ENCODE measurements around the gene MAGEB17.
"Not testable (repeated sequence)": the region's sequence is repeated elsewhere in the genome, so short reads cannot be mapped to it uniquely, and the experiment has no call there.

The MAGEB17 gene

DNA sequence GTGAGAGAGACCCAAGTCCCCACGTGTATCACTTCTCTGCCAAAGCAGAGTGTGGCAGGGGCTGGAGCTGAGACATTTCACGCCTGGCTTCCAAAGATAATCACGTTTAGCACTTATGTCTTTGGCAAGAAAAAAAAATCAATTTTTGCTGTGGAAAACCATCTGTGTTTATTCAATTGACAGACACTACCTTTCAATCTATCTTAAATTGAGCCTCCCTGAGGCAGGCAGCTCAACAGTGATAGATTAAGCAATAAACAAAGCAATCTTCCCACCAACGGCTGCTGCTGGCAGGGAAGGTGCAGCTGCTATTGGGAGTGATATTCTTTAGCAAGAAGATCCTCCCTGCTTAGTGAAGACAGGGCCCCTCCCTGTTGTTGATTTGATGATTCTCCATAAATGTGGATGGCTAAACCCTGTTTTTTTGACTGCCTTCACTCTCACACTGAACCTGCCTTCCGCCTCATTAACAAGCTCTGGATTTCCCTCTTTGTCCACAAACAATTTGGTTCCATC lies 11.6 kb upstream of the MAGEB17 start:
- TF ChIP-seq, protein P1, sequence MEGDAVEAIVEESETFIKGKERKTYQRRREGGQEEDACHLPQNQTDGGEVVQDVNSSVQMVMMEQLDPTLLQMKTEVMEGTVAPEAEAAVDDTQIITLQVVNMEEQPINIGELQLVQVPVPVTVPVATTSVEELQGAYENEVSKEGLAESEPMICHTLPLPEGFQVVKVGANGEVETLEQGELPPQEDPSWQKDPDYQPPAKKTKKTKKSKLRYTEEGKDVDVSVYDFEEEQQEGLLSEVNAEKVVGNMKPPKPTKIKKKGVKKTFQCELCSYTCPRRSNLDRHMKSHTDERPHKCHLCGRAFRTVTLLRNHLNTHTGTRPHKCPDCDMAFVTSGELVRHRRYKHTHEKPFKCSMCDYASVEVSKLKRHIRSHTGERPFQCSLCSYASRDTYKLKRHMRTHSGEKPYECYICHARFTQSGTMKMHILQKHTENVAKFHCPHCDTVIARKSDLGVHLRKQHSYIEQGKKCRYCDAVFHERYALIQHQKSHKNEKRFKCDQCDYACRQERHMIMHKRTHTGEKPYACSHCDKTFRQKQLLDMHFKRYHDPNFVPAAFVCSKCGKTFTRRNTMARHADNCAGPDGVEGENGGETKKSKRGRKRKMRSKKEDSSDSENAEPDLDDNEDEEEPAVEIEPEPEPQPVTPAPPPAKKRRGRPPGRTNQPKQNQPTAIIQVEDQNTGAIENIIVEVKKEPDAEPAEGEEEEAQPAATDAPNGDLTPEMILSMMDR (IDR thresholded peaks at IDR 0.05; ENCODE audit: insufficient read depth, low read depth, low read length, missing control alignments), result no peak
- DNase-seq (ENCODE audit: low read depth), result no peak
- H3K4me3 ChIP-seq (ENCODE audit: low read depth, low read length), result no peak overlapping the region

DNA sequence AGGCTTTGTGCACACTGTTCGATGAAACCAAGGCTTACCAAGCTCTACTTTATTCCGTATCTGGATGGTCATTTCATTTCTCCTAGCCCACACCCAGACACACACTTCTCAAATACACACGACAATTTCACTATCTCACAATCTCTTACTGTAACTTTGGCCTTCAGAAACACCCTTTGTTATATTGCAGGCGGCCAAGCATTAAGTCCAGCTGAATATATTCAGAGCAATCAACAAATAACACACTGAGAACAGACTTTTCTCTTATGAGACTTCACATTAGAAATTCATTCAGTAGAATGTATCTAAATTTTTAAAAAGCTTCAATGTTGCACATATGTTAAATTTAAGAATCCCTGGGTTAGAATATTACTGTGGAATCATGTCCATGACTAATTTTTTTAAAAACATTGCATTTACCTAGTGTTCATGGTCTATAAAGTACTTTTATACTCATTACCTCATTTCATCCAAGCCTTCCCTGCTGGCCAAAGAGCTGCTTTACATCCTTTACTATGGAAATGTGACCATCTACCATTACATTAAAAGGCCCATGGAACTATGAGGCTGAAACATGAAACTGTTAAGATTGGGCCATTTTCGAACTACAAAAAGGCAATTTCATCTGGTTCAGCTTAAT lies 10.5 kb upstream of the MAGEB17 start:
- TF ChIP-seq, protein P1 (IDR thresholded peaks at IDR 0.05; ENCODE audit: insufficient read depth, low read depth, low read length, missing control alignments), result no peak
- no peak overlapping the region for H3K4me3 ChIP-seq (ENCODE audit: low read depth, low read length)
- no peak for DNase-seq (ENCODE audit: low read depth)

DNA sequence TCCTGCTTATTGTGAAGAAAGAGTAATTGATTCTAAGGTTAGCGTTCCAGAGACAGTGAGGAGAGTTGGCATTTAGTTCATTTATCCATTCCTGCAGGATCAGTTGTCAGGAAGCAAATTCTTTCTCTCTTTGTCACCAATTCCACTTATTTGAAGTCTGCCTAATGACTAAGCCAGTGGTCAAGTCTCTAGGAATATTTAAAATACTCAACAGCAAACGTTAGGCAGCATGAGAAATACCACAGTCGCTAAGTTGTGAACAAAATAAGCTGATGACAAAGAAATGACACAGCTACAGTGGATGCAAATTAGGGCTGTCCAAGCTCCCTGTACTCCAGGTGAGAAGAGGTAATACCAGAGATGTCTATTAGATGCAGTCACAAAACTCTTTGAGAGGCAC lies 6.6 kb upstream of the MAGEB17 start:
- H3K4me3 ChIP-seq (ENCODE audit: low read depth, low read length), result no peak overlapping the region
- TF ChIP-seq, protein P1 (IDR thresholded peaks at IDR 0.05; ENCODE audit: insufficient read depth, low read depth, low read length, missing control alignments), result no peak
- no peak for DNase-seq (ENCODE audit: low read depth)

DNA sequence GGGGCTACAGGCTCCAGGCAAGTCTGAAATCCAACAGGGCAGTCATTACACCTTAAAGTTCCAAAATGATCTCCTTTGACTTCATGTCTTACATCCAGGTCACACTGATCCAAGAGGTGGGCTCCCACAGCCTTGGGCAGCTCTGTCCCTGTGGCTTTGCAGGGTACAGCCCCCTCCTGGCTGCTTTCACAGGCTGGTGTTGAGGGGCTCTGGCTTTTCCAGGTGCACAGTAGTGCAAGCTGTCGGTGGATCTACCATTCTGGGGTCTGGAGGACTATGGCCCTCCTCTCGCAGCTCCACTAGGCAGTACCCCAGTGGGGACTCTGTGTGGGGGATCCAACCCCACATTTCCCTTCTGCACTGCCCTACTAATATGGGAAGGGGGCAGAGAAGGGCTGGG lies 6.1 kb upstream of the MAGEB17 start:
- not testable (repeated sequence) for DNase-seq (ENCODE audit: low read depth)

DNA sequence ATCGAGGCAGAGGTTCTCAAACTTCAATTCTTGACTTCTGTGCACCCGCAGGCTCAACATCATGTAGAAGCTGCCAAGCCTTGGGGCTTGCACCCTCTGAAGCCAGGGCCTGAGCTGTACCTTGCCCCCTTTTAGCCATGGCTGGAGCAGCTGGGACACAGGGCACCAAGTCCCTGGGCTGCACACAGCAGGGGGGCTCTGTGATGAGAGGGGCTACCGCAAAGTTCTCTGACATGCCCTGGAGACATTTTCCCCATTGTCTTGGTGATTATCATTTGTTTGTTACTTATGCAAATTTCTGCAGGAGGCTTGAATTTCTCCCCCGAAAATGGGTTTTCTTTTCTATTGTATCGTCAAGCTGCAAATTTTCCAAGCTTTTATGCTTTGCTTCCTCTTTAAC lies 4.9 kb upstream of the MAGEB17 start:
- TF ChIP-seq, protein P1 (IDR thresholded peaks at IDR 0.05; ENCODE audit: insufficient read depth, low read depth, low read length, missing control alignments), result no peak

More for the DNA sequence above, 6.1 kb upstream of the MAGEB17 start:
- H3K4me3 ChIP-seq (ENCODE audit: low read depth, low read length), result not testable (repeated sequence)

DNA sequence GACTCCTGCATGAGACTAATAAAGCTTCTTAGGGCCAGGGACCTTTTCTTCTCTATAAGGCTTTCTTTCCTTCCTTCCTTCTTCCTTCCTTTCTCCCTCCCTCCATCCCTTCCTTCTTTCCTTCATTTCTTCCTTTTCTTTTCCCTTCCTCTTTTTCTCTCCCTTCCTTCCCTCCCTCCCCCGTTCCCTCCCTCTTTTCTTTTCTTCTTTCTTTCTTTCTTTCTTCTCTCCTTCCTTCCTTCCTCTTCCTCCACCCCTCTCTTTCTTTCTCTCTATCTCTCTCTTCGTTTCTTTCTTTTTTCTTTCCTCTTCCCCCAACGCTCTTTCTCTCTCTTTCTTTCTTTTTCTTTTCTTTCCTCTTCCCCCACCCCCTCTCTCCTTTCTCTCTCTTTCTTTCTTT lies 2.5 kb upstream of the MAGEB17 start:
- TF ChIP-seq, protein P1 (IDR thresholded peaks at IDR 0.05; ENCODE audit: insufficient read depth, low read depth, low read length, missing control alignments), result no peak
- DNase-seq (ENCODE audit: low read depth), result no peak
- no peak overlapping the region for H3K4me3 ChIP-seq (ENCODE audit: low read depth, low read length)

More for the DNA sequence above, 4.9 kb upstream of the MAGEB17 start:
- no peak overlapping the region for H3K4me3 ChIP-seq (ENCODE audit: low read depth, low read length)
- no peak for DNase-seq (ENCODE audit: low read depth)

DNA sequence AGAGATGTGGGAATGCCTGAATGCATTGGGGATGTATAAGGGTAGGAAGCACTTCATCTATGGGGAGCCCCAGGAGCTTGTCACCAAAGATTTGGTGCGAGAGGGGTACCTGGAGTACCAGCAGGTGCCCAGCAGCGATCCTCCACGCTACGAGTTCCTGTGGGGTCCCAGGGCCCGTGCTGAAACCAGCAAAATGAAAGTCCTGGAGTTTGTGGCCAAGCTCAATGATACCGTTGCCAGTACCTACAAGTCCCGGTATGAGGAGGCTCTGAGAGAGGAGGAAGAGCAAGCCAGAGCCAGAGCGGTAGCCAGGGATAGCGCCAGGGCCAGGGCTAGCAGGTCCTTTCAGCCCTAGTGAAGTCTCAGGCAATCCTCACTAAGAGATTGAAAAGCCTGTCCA lies 3.8 kb downstream of the MAGEB17 start:
- H3K4me3 ChIP-seq (ENCODE audit: low read depth, low read length), result no peak overlapping the region
- no peak for DNase-seq (ENCODE audit: low read depth)
- TF ChIP-seq, protein P1 (IDR thresholded peaks at IDR 0.05; ENCODE audit: insufficient read depth, low read depth, low read length, missing control alignments), result no peak

All from GM12865 (cell line).